ENCODE results near the gene CNR1.
A peak's percentile ranks its signal among the peaks of the same experiment; 100 is the strongest.

Gene CNR1

DNA sequence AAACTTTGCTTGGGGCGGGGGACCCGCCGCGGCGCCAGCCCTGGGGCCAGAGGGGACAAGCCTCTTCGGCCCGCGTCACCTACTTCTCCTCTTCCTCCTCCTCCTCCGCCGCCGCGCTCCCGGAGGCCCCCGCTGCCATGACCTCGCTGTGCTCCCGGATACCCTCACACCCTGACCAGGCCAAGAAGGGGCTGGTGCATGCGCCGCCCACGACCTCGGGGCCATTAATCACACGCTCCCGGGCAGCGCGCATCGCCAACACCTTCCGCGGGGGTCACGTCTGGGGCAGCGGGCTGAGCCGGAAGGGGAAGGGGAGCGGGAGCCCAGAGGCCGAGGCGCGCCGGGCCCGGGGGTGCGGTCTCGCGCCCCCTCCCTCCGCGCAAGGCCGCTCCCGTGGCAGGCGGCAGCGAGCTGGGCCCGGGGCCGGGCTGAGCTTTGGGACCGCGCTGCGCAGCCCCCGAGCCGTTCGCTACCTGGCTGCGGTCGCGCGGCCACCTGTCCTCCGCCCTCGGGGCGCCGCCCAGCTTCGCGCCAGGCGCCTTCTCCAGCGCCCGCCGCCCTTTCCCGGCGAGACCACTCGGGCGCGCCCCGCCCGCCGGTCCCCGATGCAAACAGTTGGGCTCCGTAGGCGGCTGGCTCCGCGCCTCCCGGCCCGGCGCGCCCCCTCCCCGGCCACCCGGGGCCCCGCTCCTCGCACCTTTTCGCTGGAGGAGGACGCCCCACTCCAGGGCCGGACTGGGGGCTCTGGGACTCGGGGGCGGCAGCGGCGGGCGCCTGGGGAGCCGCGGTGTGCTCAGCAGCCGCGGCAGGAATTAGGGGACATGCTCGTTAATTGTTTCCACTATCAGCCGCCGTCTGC lies 575 bp upstream of the CNR1 start:
- H3K4me3 ChIP-seq (ENCODE audit: low read depth, low read length): peak overlapping the region; percentile 73
- DNase-seq (ENCODE audit: low read depth): no peak
- TF ChIP-seq, protein P1, sequence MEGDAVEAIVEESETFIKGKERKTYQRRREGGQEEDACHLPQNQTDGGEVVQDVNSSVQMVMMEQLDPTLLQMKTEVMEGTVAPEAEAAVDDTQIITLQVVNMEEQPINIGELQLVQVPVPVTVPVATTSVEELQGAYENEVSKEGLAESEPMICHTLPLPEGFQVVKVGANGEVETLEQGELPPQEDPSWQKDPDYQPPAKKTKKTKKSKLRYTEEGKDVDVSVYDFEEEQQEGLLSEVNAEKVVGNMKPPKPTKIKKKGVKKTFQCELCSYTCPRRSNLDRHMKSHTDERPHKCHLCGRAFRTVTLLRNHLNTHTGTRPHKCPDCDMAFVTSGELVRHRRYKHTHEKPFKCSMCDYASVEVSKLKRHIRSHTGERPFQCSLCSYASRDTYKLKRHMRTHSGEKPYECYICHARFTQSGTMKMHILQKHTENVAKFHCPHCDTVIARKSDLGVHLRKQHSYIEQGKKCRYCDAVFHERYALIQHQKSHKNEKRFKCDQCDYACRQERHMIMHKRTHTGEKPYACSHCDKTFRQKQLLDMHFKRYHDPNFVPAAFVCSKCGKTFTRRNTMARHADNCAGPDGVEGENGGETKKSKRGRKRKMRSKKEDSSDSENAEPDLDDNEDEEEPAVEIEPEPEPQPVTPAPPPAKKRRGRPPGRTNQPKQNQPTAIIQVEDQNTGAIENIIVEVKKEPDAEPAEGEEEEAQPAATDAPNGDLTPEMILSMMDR (IDR thresholded peaks at IDR 0.05; ENCODE audit: low read depth, low read length, missing control alignments): no peak

DNA sequence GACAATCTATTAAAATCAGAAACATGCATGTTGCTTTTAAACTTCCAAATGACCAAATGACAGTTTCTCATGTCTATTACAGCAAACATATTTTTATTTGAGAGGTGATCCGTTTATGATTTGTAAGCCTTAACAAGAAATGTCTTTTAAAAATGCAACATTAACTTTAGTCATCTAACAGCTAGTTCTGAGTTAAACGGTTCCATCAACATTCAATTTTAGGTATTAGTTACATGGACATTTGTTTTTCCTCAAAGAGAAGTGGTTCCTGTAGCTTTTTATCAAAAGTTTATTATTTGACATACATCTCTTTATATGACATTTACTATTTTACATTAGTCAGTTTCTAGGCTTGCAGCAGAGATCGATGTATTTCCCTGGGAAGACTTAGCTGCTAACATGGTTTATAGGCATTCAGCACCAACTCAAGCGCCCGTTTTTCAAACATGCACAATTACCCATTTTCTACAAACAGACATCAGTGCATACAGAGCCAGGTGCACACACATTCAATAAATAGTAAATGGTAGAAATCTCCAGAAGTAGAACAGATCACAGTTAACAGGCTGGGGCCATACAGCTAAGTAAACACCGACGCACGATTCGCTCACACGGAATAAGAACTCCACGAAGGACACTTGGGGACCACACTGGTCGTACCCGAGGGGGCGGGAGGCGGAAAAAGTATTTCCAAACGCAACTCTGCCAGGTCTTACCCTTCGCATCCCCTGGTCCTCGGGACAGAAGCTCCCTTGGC lies 882 bp downstream of the CNR1 start:
- peak overlapping the region; percentile 73 for H3K4me3 ChIP-seq (ENCODE audit: low read depth, low read length)
- TF ChIP-seq, protein P1 (IDR thresholded peaks at IDR 0.05; ENCODE audit: low read depth, low read length, missing control alignments): no peak
- no peak for DNase-seq (ENCODE audit: low read depth)

DNA sequence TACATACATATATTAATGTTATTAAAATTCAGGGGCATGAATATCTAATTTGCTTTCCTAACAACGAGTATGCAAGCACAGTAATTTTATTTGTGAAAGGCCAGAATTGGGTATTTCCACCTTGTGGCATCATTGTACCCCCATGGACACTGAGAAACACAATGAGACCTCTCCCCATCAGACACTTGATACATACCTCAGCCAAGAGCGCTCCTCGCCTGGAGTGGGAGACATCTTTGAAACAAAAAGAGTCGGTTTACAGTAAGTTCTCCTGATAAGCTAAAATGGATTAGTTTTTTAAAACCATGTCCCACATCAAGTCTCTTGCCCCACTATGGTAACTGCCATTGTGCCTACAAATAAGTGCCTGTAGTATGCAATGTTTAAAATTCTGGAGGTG lies 2.1 kb downstream of the CNR1 start:
- TF ChIP-seq, protein P1 (IDR thresholded peaks at IDR 0.05; ENCODE audit: low read depth, low read length, missing control alignments): no peak
- no peak for DNase-seq (ENCODE audit: low read depth)
- no peak overlapping the region for H3K4me3 ChIP-seq (ENCODE audit: low read depth, low read length)

DNA sequence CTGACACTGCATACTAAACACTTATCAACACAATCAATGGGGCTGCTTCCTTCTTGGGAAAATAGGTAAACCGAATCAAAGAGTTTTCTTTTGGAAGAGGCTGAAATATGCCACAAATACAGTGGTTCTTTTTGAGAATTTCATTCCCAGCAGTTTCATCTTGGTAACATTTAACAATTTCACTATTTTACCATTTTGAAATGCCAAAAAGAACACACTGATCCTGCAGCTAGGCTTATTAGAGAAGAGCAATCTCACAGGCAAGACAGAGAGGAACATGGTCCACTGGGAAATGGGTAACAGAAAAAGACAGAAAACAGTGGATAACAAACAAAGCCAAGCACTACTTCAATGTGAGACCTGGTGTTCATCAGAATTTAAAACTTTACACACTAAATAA lies 2.5 kb downstream of the CNR1 start:
- DNase-seq (ENCODE audit: low read depth): no peak
- H3K4me3 ChIP-seq (ENCODE audit: low read depth, low read length): no peak overlapping the region
- TF ChIP-seq, protein P1 (IDR thresholded peaks at IDR 0.05; ENCODE audit: low read depth, low read length, missing control alignments): no peak

DNA sequence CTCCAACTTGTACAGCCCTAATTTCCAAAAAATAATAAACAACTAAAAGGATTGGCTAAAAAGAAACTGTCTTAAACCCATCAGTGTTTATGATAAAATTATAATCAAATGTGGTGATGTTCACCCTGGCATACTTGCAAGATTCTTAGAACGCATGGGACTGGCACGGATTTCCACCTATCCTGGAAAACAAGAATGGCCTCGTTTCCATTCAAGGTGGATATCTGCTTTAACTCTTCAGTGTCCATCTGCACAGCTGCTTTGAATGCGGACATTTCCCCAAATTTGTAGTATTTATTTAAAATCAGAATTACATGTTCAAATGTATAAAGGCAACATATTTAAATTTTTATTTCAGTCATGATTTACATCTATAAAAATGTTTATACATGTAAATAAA lies 4.2 kb downstream of the CNR1 start:
- DNase-seq (ENCODE audit: low read depth): no peak
- H3K4me3 ChIP-seq (ENCODE audit: low read depth, low read length): no peak overlapping the region
- TF ChIP-seq, protein P1 (IDR thresholded peaks at IDR 0.05; ENCODE audit: low read depth, low read length, missing control alignments): no peak

DNA sequence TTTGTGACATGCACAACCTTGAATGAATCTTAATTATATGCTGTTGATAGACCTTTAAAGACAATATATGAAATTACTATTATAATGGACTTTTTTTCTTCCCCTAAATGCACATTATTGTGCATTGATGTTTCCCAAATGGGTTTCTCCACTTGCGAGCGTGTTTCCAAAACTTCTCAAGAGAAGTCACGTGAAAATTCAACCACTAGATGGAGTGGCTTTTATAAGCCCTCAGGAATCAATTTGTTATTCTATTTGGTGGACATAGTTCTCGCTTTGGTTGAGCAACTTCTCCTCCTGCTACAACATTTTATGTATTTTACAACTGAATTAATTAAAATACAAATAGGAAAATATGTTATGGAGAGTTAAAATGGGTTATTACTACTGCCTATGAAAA lies 9.0 kb downstream of the CNR1 start:
- no peak for DNase-seq (ENCODE audit: low read depth)
- no peak overlapping the region for H3K4me3 ChIP-seq (ENCODE audit: low read depth, low read length)
- TF ChIP-seq, protein P1 (IDR thresholded peaks at IDR 0.05; ENCODE audit: low read depth, low read length, missing control alignments): no peak
